ENCODE data around the gene XXYLT1.
A peak's percentile ranks its signal among the peaks of the same experiment; 100 is the strongest.

XXYLT1 gene

DNA sequence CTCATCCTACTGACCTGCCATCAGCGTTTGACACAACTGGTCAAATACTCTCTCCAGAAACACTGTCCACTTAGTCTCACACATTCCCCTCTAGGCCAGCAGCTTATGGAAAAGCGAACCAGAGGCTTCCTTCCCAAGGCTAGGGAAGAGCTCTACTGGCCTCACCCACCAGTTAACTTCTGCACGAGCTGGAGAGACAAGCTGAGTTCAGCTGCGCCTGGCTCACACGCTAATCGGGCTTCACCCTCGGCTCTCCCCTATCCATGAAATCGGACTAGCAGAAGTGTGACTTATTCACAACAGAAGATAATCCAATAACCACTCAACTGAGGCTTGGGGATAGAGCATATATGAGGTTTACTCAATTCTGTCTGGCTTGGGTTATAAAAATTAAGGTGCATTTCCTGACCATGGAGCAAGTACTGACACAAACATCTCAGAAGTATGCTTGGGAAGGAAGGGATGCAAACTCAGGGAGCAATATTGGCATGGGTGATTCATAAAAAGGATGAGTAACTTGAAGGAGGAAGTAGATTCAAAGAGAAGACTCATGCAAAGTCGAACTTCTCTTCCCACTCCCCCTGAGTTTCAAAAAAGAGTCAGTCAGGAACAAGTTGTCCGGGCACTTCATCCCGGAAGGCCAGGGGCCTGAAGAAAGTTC, 73.1 kb downstream of the XXYLT1 start:
- TF ChIP-seq, protein P1, sequence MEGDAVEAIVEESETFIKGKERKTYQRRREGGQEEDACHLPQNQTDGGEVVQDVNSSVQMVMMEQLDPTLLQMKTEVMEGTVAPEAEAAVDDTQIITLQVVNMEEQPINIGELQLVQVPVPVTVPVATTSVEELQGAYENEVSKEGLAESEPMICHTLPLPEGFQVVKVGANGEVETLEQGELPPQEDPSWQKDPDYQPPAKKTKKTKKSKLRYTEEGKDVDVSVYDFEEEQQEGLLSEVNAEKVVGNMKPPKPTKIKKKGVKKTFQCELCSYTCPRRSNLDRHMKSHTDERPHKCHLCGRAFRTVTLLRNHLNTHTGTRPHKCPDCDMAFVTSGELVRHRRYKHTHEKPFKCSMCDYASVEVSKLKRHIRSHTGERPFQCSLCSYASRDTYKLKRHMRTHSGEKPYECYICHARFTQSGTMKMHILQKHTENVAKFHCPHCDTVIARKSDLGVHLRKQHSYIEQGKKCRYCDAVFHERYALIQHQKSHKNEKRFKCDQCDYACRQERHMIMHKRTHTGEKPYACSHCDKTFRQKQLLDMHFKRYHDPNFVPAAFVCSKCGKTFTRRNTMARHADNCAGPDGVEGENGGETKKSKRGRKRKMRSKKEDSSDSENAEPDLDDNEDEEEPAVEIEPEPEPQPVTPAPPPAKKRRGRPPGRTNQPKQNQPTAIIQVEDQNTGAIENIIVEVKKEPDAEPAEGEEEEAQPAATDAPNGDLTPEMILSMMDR (IDR thresholded peaks at IDR 0.05; ENCODE audit: low read depth, low read length, missing control alignments) = no peak
- no peak overlapping the region for H3K4me3 ChIP-seq (replicated peaks; ENCODE audit: low read depth, low read length)
- DNase-seq (ENCODE audit: extremely low read depth, low read depth) = peak; percentile 46

DNA sequence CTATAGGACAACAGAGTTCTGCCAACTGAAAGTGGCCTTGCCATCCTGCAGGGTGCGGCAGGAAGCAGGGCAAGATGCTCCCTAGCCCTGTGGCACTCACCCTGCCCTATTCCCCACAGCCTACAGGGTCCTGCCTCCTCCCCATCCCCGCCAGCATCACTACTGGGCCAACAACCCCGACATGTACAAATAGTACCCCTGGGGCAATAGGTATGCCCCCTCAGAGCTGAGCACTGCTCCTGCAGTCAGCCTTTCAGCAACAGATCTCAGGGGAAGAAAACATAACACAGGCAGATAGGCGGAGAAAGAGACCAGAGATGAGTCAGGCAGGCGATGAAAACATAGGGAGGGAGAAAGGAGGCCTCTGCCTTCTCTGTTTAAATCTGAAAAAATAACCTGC, 74.7 kb downstream of the XXYLT1 start:
- no peak overlapping the region for H3K4me3 ChIP-seq (replicated peaks; ENCODE audit: low read depth, low read length)
- TF ChIP-seq, protein P1 (IDR thresholded peaks at IDR 0.05; ENCODE audit: low read depth, low read length, missing control alignments) = no peak
- no peak for DNase-seq (ENCODE audit: extremely low read depth, low read depth)

DNA sequence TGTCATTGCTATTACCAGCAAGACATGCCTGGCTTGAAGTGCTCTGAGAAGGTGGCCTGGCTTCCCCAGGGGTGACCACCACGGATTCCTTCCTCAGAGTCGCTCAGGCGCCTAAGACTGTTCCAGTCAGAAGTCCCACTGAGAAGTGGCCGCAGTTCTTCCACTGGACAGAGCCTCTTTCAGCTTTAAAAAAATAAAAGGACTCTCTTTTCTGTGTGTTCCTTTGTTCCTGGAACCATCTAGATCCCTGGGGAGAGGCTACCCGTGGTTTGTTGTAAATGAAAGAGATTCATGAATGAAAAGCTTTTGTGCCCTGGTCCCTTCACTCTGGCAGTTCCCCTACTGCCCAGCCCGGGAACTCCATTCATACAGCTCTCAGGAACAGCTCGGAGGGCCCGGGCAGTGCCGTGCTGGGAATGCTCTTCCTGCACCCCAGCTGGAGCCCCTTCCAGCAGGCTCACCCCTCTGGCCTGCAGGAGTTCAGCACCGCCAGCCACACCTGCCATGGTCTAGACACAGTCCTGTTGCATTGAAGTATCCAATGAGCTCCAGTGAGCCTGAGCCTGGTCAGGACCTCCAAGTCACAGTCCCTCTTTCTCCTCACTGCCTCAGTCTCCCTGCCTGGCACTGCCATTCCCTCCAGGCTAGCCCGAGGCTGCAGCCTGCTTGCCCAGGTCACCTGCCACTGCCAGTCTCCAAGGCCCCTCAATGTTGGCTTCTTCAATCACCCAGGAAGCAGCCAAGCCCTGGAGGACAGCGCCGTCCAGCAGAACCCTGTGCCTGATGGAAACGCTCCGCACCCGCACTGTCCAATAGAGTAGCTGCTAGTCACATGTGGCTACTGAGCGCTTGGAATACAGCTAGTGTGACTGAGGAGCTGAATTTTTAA, 75.4 kb downstream of the XXYLT1 start:
- H3K4me3 ChIP-seq (replicated peaks; ENCODE audit: low read depth, low read length) = no peak overlapping the region
- TF ChIP-seq, protein P1 (IDR thresholded peaks at IDR 0.05; ENCODE audit: low read depth, low read length, missing control alignments) = no peak
- DNase-seq (ENCODE audit: extremely low read depth, low read depth) = no peak

- no peak overlapping the region for H3K4me3 ChIP-seq (replicated peaks; ENCODE audit: low read depth, low read length)
Observed at GRCh38 chr3:195194559-195195206, 76.3 kb downstream of the XXYLT1 start.

DNA sequence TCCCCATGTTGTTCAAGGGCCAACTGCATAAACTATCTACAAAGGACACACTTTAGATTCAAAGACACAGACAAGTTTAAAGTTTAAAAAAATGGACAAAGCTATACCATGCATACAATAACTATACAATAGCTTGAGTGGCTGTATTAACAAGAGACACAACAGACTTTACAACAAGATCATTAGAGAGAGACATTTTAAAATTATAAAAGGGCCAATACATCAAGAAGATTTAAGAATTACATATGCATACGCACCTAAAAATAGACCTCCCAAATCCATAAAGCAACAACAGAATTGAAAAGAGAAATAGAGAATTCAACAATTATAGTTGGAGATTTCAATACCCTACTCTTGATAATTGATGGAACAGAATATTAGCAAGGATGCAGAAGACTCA, 79.4 kb downstream of the XXYLT1 start:
- TF ChIP-seq, protein P1 (IDR thresholded peaks at IDR 0.05; ENCODE audit: low read depth, low read length, missing control alignments) = no peak
- no peak for DNase-seq (ENCODE audit: extremely low read depth, low read depth)
- H3K4me3 ChIP-seq (replicated peaks; ENCODE audit: low read depth, low read length) = no peak overlapping the region

More at GRCh38 chr3:195194559-195195206, 76.3 kb downstream of the XXYLT1 start:
- DNase-seq (ENCODE audit: extremely low read depth, low read depth) = no peak
- TF ChIP-seq, protein P1 (IDR thresholded peaks at IDR 0.05; ENCODE audit: low read depth, low read length, missing control alignments) = no peak

GRCh38 chr3:195189821-195190220, 81.1 kb downstream of the XXYLT1 start:
- DNase-seq (ENCODE audit: extremely low read depth, low read depth) = no peak
- TF ChIP-seq, protein P1 (IDR thresholded peaks at IDR 0.05; ENCODE audit: low read depth, low read length, missing control alignments) = no peak
- H3K4me3 ChIP-seq (replicated peaks; ENCODE audit: low read depth, low read length) = no peak overlapping the region

Measured in HFF-Myc (cell line).